Activated B cell treated with CpG ODN at 0.5 μM for 24 hours (primary cell): ENCODE measurements around the gene CST8. TPM values are rescaled to one million over a fixed set of nuclear protein-coding genes. Genes with fewer than 3 reads are reported as not detected.

ENCODE experiments used
- ATAC-seq: fragments of 200-7000 bp; cut with Tn5 transposase; one replicate; pipeline ENCODE4 v1.10.0; 2021; ENCODE audit warnings: low read depth, mild to moderate bottlenecking, moderate library complexity
- CTCF ChIA-PET: fragments of 350-600 bp; sonication (Branson Sonifier 250); formaldehyde crosslinking; loops from one replicate; lab custom pipeline; 2021; ENCODE audit warnings: antibody characterized with exemption; lab: Charles Lee
- POLR2A ChIA-PET: fragments of 350-600 bp; sonication (Branson Sonifier 250); formaldehyde crosslinking; loops from one replicate; lab custom pipeline; 2021; ENCODE audit warnings: antibody characterized with exemption; lab: Charles Lee
- DNase-seq: peaks from one replicate; pipeline ENCODE4 v3.0.0; 2022
- H3K27ac Mint-ChIP-seq: one replicate; pipeline ENCODE4 v1.8.0; 2020; ENCODE audit warnings: mixed read lengths
- H3K27me3 Mint-ChIP-seq: one replicate; pipeline ENCODE4 v1.8.0; 2021; ENCODE audit warnings: mixed read lengths
- H3K36me3 Mint-ChIP-seq: one replicate; pipeline ENCODE4 v1.8.0; 2021; ENCODE audit warnings: low read depth, mixed read lengths
- H3K4me1 Mint-ChIP-seq: one replicate; pipeline ENCODE4 v1.8.0; 2021; ENCODE audit warnings: mixed read lengths
- H3K4me3 Mint-ChIP-seq: one replicate; pipeline ENCODE4 v1.8.0; 2020; ENCODE audit warnings: mild to moderate bottlenecking, mixed read lengths
- H3K9me3 Mint-ChIP-seq: one replicate; pipeline ENCODE4 v1.8.0; 2020; ENCODE audit warnings: mixed read lengths
- intact Hi-C: fragments of 100-400 bp; cut with micrococcal nuclease; formaldehyde crosslinking; loops from one replicate; pipeline ENCODE4 v1.15.1; 2024
- total RNA-seq: library from RNA; stranded (reverse); gene quantifications from 2 replicates; pipeline ENCODE4 v1.2.3, GENCODE V29; 2022
- TF ChIP-seq, protein P1 (sequence below): fragments of 200-600 bp; IDR thresholded peaks from one replicate; pipeline ENCODE4 v1.8.0; 2022; ENCODE audit warnings: antibody characterized with exemption, mild to moderate bottlenecking

The CST8 gene
- total RNA-seq, 1 donor from 2014 or later = not detected

GRCh38 chr20:23501926-23502325 lies 11.0 kb downstream of the CST8 start:
- no peak for ATAC-seq
- no peak overlapping the region for H3K4me3 Mint-ChIP-seq
- H3K27me3 Mint-ChIP-seq = peaks cover 2% of the 10 kb centered on the region
- intact Hi-C loops = no loop called here
- DNase-seq = no peak
- H3K36me3 Mint-ChIP-seq = no peaks in the 10 kb centered on the region
- H3K4me1 Mint-ChIP-seq = no peaks in the 10 kb centered on the region
- ChIA-PET POLR2A (no interaction called here), CTCF (no interaction called here)
- peaks cover under 1% of the 10 kb centered on the region for H3K9me3 Mint-ChIP-seq
- H3K27ac Mint-ChIP-seq = no peak overlapping the region
- TF ChIP-seq, protein P1, sequence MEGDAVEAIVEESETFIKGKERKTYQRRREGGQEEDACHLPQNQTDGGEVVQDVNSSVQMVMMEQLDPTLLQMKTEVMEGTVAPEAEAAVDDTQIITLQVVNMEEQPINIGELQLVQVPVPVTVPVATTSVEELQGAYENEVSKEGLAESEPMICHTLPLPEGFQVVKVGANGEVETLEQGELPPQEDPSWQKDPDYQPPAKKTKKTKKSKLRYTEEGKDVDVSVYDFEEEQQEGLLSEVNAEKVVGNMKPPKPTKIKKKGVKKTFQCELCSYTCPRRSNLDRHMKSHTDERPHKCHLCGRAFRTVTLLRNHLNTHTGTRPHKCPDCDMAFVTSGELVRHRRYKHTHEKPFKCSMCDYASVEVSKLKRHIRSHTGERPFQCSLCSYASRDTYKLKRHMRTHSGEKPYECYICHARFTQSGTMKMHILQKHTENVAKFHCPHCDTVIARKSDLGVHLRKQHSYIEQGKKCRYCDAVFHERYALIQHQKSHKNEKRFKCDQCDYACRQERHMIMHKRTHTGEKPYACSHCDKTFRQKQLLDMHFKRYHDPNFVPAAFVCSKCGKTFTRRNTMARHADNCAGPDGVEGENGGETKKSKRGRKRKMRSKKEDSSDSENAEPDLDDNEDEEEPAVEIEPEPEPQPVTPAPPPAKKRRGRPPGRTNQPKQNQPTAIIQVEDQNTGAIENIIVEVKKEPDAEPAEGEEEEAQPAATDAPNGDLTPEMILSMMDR = no peak

DNA sequence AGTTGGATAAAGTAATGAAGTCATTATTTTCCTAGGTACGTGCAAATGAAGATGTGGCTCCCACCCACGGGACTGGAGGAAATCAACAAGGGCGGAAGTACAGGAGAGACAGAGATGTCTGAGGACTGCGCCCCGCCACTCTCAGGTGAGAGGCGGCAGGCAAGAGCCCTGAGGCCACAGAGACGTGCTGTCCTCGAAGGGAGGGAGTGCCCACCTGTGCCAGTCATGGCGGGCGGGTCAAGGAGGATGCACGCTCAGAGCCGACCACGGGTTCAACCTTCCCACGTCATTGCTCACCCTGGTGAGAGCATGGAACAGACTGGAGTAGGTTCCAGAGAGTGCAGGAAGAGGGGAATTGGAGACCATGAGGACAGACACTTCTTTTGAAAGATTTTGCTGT lies 12.7 kb downstream of the CST8 start:
- no peak for ATAC-seq

GRCh38 chr20:23507346-23507745 lies 16.4 kb downstream of the CST8 start:
- DNase-seq (no peak), ATAC-seq (no peak)
- TF ChIP-seq, protein P1 = no peak
- H3K4me1 Mint-ChIP-seq = no peaks in the 10 kb centered on the region
- H3K4me3 Mint-ChIP-seq = no peak overlapping the region
- intact Hi-C loops = no loop called here
- no peaks in the 10 kb centered on the region for H3K36me3 Mint-ChIP-seq
- H3K9me3 Mint-ChIP-seq = no peaks in the 10 kb centered on the region
- H3K27me3 Mint-ChIP-seq = peaks cover 2% of the 10 kb centered on the region
- ChIA-PET CTCF (no interaction called here), POLR2A (no interaction called here)
- no peak overlapping the region for H3K27ac Mint-ChIP-seq

More for the DNA sequence above, 12.7 kb downstream of the CST8 start:
- ChIA-PET POLR2A (no interaction called here), CTCF (no interaction called here)
- Mint-ChIP-seq H3K36me3 (no peaks in the 10 kb centered on the region), H3K4me3 (no peak overlapping the region), H3K4me1 (no peaks in the 10 kb centered on the region), H3K9me3 (no peaks in the 10 kb centered on the region), H3K27me3 (peaks cover 2% of the 10 kb centered on the region), H3K27ac (no peak overlapping the region)
- TF ChIP-seq, protein P1 = no peak
- no peak for DNase-seq
- intact Hi-C loops = no loop called here

DNA sequence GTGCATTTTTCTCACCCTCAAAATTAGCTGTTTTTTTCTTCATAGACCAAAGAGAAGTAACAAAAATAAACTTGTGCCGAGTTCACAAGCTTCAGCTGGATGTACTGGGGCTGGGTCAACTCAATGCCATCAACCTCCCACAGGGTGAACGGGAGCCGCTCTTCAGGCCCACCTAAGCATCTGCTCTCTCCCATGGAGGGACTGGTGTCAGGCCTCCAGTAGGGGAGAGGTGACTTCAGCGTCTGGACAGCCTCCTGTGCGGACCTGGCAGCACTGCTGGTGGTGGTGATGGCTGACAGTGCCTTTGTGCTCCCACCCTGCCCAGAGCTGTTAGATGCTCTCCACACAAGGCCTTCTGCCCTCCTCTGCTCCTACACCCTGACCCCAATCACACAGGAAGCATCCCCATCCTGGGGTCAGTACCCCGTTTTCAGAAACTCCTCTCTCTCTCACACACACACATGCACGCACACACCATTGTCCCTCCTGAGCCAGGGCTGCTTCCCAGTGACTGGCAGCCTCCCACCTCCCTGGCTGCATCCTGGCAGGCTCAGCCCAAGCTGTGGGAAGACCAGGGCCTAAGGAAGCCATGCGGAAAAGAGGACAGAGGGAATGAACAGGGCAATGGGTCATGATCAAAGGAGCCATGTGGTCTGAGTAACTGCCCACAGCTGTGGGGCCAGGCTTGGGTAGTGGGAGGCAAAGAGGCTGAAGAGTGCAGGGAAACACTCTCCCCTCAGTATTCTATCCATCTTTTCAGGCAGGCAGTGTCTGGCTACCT lies 17.7 kb downstream of the CST8 start:
- TF ChIP-seq, protein P1 = no peak
- no peaks in the 10 kb centered on the region for H3K36me3 Mint-ChIP-seq

DNA sequence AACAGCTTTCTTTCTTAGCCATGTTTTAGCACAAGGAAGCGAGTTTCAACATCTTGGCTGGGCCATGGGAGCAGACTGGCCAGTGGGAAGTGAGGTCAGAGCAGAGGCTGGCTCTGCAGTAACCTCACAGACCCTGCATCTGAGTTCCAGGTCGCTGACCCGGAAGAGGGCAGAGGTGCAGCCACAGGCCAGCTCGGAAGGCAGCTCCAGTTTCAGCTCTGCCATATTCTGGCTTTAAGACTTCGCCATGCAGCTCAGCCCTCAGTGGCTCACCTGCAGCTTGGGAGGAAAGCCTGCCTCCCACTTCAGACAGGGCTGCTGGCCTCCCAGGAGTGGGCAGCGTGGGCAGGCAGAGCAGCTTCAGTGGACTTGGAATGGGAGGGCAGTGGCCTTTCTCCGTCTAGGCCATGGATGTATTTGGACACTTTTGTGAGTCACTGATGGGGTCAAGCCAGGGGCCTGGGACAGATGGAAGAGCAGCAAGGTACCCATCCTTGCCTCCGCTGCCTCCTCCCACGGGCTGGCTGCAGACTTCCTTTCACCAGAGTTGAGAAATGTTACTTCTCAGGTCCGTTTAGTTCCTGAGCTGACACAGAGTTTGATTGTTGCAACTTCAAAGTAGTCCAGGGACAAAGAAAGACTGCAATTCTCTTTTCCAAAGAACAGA lies 18.5 kb downstream of the CST8 start:
- Mint-ChIP-seq H3K27ac (no peak overlapping the region), H3K9me3 (no peaks in the 10 kb centered on the region), H3K4me3 (no peak overlapping the region), H3K4me1 (no peaks in the 10 kb centered on the region), H3K36me3 (no peaks in the 10 kb centered on the region), H3K27me3 (no peaks in the 10 kb centered on the region)
- POLR2A ChIA-PET = no interaction called here
- TF ChIP-seq, protein P1 = no peak
- DNase-seq (no peak), ATAC-seq (no peak)
- CTCF ChIA-PET = no interaction called here
- intact Hi-C loops = no loop called here

More for the DNA sequence above, 17.7 kb downstream of the CST8 start:
- H3K27ac Mint-ChIP-seq = no peak overlapping the region
- no peaks in the 10 kb centered on the region for H3K4me1 Mint-ChIP-seq
- DNase-seq = no peak
- CTCF ChIA-PET = no interaction called here
- no peak for ATAC-seq
- H3K4me3 Mint-ChIP-seq = no peak overlapping the region
- intact Hi-C loops = no loop called here
- H3K27me3 Mint-ChIP-seq = peaks cover under 1% of the 10 kb centered on the region
- no peaks in the 10 kb centered on the region for H3K9me3 Mint-ChIP-seq
- POLR2A ChIA-PET = no interaction called here
